Tibial nerve (tissue), 4 donors: Measurements from ENCODE around the gene NGEF. TPM values are rescaled to one million over a fixed set of nuclear protein-coding genes. Genes with fewer than 3 reads are reported as not detected.
A peak's percentile ranks its signal among the peaks of the same experiment; 100 is the strongest.

Source experiments
- DNase-seq, 2 donors: peaks; one replicate each; pipeline ENCODE4 v3.0.0-alpha.2; 2019; ENCODE audit warnings: low spot score in 2 of 2
- H3K27ac ChIP-seq, 4 donors: fragments of 200-600 bp; sonication (generic) in 3 of 4; one replicate each; pipeline ENCODE4 v1.5.1; 2017 to 2019; ENCODE audit warnings: mild to moderate bottlenecking in 1 of 4
- H3K27me3 ChIP-seq, 2 donors: fragments of 200-600 bp; sonication (generic) in 1 of 2; one replicate each; pipeline versions ENCODE4 v1.5.1 to v1.6.0; 2017 to 2019
- H3K36me3 ChIP-seq, 3 donors: fragments of 200-600 bp; sonication (generic); one replicate each; pipeline ENCODE4 v1.5.1; 2018 to 2019
- H3K4me1 ChIP-seq, 4 donors: fragments of 200-600 bp; sonication (generic) in 3 of 4; one replicate each; pipeline ENCODE4 v1.5.1; 2017 to 2019
- H3K4me3 ChIP-seq, 4 donors: fragments of 200-600 bp; sonication (generic) in 3 of 4; one replicate each; pipeline ENCODE4 v1.5.1; 2017 to 2019; ENCODE audit warnings: mild to moderate bottlenecking in 1 of 4, moderate library complexity in 1 of 4
- H3K9me3 ChIP-seq, 4 donors: fragments of 200-600 bp; sonication (generic) in 3 of 4; one replicate each; pipeline ENCODE4 v1.5.1; 2017 to 2019
- EP300 ChIP-seq, 2 donors: sonication (generic); formaldehyde crosslinking; IDR thresholded peaks; one replicate each; pipeline ENCODE4 v1.6.1; 2017; ENCODE audit warnings: antibody characterized with exemption in 2 of 2, mild to moderate bottlenecking in 1 of 2
- POLR2A ChIP-seq, 2 donors: fragments of 450-650 bp; IDR thresholded peaks; one replicate each; pipeline ENCODE4 v1.6.1; 2017; ENCODE audit warnings: antibody characterized with exemption in 2 of 2, mild to moderate bottlenecking in 2 of 2, moderate library complexity in 2 of 2
- WGBS, 2 donors: methylation state at CpG; one replicate each; pipeline ENCODE4 v1.1.5; 2018; 5-methylcytosine and 5-hydroxymethylcytosine counted together
- total RNA-seq, 4 donors: library from RNA; depleted of rRNA; stranded (reverse); fragments of >200 nt; gene quantifications; one replicate each; pipeline ENCODE4 v1.1.0, GENCODE V29; 2016
- TF ChIP-seq, protein P1 (sequence below), 5 experiments: fragments of 200-600 bp in 3 of 5; fragments of 450-650 bp in 2 of 5; sonication (generic) in 3 of 5; IDR thresholded peaks; one replicate each; pipeline ENCODE4 v1.5.1; 2016 to 2019; ENCODE audit warnings: antibody characterized with exemption in 5 of 5, mild to moderate bottlenecking in 3 of 5, moderate library complexity in 2 of 5

The NGEF gene
- total RNA-seq, 4 donors from 2014 or later: 12.9 to 47.6 (median 22.7) TPM

DNA sequence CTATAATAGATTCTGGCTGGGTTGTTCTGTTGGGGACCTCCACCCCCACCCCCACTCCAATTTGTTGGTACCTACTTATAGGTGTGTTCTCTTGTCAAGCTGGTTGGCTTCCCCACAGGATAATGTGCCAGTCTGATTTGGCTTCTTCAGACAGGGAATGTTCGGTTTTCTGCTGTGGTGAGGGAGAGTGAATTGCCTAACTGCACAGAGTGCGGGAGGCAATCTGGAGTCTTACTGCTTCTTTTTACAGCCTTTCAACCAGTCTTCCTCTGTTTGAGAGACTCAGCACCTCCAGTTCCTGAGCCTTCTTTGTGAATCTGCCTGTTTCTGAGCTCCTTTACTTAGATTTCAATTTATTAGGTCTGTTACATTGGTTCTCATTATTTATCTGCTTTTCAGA is 170.4 kb downstream of the NGEF start:
- Histone ChIP-seq H3K36me3 (peaks cover 0 to 81% (median 22%) of the 10 kb centered on the region in 3 donors), H3K9me3 (no peaks in the 10 kb centered on the region), H3K27me3 (no peaks in the 10 kb centered on the region), H3K27ac (no peak overlapping the region), H3K4me1 (peaks cover 0 to 22% (median 11%) of the 10 kb centered on the region in 4 donors), H3K4me3 (no peak overlapping the region)
- TF ChIP-seq POLR2A (IDR thresholded peaks at IDR 0.05): no peak
- TF ChIP-seq, protein P1, sequence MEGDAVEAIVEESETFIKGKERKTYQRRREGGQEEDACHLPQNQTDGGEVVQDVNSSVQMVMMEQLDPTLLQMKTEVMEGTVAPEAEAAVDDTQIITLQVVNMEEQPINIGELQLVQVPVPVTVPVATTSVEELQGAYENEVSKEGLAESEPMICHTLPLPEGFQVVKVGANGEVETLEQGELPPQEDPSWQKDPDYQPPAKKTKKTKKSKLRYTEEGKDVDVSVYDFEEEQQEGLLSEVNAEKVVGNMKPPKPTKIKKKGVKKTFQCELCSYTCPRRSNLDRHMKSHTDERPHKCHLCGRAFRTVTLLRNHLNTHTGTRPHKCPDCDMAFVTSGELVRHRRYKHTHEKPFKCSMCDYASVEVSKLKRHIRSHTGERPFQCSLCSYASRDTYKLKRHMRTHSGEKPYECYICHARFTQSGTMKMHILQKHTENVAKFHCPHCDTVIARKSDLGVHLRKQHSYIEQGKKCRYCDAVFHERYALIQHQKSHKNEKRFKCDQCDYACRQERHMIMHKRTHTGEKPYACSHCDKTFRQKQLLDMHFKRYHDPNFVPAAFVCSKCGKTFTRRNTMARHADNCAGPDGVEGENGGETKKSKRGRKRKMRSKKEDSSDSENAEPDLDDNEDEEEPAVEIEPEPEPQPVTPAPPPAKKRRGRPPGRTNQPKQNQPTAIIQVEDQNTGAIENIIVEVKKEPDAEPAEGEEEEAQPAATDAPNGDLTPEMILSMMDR (IDR thresholded peaks at IDR 0.05): no peak
- TF ChIP-seq EP300 (IDR thresholded peaks at IDR 0.05): no peak
- no peak for DNase-seq
- 42 to 58% methylated on average over 2 of the region's 2 CpGs for WGBS, 2 donors

DNA sequence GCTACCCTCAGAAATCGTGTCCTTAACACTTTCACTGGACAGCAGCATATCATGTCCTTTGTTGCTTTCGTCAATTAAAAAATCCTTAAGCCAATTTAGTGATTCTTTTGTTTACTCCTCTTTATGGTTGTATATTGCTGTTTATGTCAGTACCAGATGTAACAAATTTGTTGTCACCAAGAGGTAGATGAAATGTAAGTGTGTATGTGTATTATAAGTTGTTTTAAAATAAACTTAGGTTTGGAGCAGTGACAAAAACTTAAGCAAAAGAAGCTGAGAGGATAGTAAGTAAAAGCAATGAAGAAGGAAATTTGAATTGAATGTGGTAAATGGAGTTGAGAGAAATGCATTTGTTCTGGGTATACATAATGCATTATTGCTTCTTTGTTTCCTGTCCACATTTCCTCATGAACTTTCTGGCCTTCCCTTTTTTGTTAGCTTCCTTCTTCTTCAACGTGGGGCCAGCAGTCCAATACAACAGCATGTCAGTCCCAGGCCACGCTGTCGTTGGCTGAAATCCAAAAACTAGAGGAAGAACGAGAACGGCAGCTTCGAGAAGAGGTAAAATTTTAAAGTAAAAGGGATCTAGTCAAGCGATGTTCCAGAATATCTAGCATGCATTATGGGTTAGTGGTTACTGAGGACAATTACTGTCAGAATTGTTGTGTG is 173.5 kb downstream of the NGEF start:
- Histone ChIP-seq H3K4me1 (peaks cover 0 to 31% (median 12%) of the 10 kb centered on the region in 4 donors), H3K27ac (no peak overlapping the region), H3K27me3 (no peaks in the 10 kb centered on the region), H3K9me3 (no peaks in the 10 kb centered on the region), H3K36me3 (peaks cover 0 to 76% (median 8%) of the 10 kb centered on the region in 3 donors), H3K4me3 (no peak overlapping the region)
- 29 to 30% methylated on average over 9 of the region's 9 CpGs for WGBS, 2 donors
- DNase-seq: peak; percentile 25 to 64
- peak in 1 of 2 donors; percentile 57 for TF ChIP-seq EP300 (IDR thresholded peaks at IDR 0.05)
- TF ChIP-seq POLR2A (IDR thresholded peaks at IDR 0.05): no peak
- TF ChIP-seq, protein P1 (IDR thresholded peaks at IDR 0.05): no peak

DNA sequence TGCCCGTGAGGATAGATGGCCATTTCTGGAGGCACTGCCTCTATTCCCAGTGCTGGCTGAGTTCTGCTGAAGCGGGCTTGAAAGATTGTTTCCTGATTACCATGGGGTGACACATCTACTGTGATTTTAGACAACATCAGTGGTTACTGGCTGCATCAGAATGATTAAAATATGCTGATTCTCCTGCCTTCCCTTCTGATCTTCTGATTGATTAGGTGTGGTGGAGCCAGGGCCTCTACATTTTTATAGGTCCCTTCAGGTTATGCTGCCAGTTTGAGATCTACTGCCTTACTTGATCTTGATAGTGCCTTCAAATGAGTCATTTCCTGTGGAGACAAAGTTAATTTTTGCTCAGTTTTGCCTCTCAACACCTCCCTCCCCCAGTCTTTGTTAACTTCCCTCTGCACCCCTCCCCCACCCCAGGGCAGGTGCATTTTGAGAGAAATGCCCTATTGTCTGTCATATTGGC is 174.6 kb downstream of the NGEF start:
- no peak for DNase-seq
- H3K27ac ChIP-seq: no peak overlapping the region
- TF ChIP-seq POLR2A (IDR thresholded peaks at IDR 0.05) (no peak), EP300 (IDR thresholded peaks at IDR 0.05) (no peak)
- TF ChIP-seq, protein P1 (IDR thresholded peaks at IDR 0.05): no peak
- no peak overlapping the region for H3K4me3 ChIP-seq
- H3K4me1 ChIP-seq: peaks cover 0 to 31% (median 12%) of the 10 kb centered on the region in 4 donors
- WGBS, 2 donors: 72 to 77% methylated on average over 2 of the region's 2 CpGs
- H3K36me3 ChIP-seq: peaks cover 0 to 76% (median 8%) of the 10 kb centered on the region in 3 donors
- no peaks in the 10 kb centered on the region for H3K9me3 ChIP-seq
- no peaks in the 10 kb centered on the region for H3K27me3 ChIP-seq

DNA sequence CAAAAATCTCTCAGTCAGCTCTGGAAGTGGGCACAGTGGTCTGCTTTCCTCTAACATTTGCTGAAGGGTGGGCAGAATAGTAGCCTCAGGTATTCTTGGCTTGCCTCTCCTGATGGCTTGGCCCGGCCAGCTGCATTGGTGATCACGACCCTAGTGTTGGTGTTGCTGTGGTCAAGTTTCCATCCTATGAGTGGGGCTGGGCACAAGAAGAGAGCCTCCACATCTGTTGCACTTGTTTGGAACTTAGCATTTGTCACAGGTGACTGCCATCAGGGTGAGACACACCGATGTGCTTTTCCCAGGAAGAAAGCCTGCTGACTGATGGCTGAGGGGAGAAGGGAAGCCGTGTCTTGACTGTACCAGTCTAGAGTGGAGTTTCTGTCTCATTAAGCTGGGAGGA is 176.1 kb downstream of the NGEF start:
- TF ChIP-seq POLR2A (IDR thresholded peaks at IDR 0.05) (no peak), EP300 (IDR thresholded peaks at IDR 0.05) (no peak)
- TF ChIP-seq, protein P1 (IDR thresholded peaks at IDR 0.05): no peak
- 89 to 96% methylated on average over 4 of the region's 4 CpGs for WGBS, 2 donors
- H3K4me3 ChIP-seq: no peak overlapping the region
- H3K4me1 ChIP-seq: peaks cover 0 to 31% (median 12%) of the 10 kb centered on the region in 4 donors
- no peak overlapping the region for H3K27ac ChIP-seq
- H3K9me3 ChIP-seq: no peaks in the 10 kb centered on the region
- DNase-seq: no peak
- no peaks in the 10 kb centered on the region for H3K27me3 ChIP-seq
- H3K36me3 ChIP-seq: peaks cover 0 to 82% (median 12%) of the 10 kb centered on the region in 3 donors

DNA sequence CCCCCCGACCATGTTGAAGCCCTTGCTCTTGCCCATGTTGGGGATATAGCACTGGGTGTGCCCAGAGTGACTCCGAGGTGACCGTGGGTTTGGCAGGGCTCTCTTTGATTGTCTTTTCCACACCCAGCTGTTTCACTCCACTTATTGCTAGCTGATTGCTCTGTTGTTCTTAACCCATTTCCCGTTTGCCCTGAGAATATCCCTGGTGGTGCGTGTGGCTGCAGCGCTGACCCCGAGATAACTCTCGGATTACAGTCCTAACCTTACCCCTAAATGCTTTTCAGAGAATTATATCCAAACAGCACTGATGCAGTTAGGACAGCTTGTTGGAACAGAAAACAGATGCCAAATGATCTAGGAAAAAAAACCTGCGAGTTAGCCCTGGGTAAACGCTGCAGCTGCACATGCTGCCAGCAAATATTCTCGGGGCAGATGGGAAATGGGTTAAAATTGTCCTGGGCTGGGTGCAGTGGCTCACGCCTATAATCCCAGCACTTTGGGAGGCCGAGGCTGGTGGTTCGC is 177.3 kb downstream of the NGEF start:
- no peaks in the 10 kb centered on the region for H3K9me3 ChIP-seq
- TF ChIP-seq, protein P1 (IDR thresholded peaks at IDR 0.05): no peak
- TF ChIP-seq POLR2A (IDR thresholded peaks at IDR 0.05): no peak
- TF ChIP-seq EP300 (IDR thresholded peaks at IDR 0.05): no peak
- no peak overlapping the region for H3K4me3 ChIP-seq
- no peak overlapping the region for H3K27ac ChIP-seq
- peaks cover 0 to 82% (median 12%) of the 10 kb centered on the region in 3 donors for H3K36me3 ChIP-seq
- no peaks in the 10 kb centered on the region for H3K27me3 ChIP-seq
- peaks cover 0 to 31% (median 12%) of the 10 kb centered on the region in 4 donors for H3K4me1 ChIP-seq
- DNase-seq: no peak
- WGBS, 2 donors: 58 to 65% methylated on average over 14 of the region's 14 CpGs
